ENCODE measurements around the gene ACAD11. TPM values are rescaled to one million over a fixed set of nuclear protein-coding genes. Genes with fewer than 3 reads are reported as not detected.

The ACAD11 gene
- total and polyA plus RNA-seq, 4 donors = 52.2 to 357 (median 65.6) TPM

Other genes starting within 250 kb of the ACAD11 start
- 10 to 100 TPM; 22.6 to 22.8 TPM for gene DNAJC13, start 242.3 kb downstream of the ACAD11 start, total RNA-seq
- gene DNAJC13, start 242.3 kb downstream of the ACAD11 start, polyA plus RNA-seq = 1 to 10 TPM; 6.3 to 8.2 TPM
- gene ACKR4, start 62.5 kb downstream of the ACAD11 start, total RNA-seq = under 1 TPM; 0.25 to 0.37 TPM
- gene ACKR4, start 62.5 kb downstream of the ACAD11 start, polyA plus RNA-seq = under 1 TPM; 0.21 to 0.71 TPM
- gene UBA5, start 520 bp upstream of the ACAD11 start, total RNA-seq = 10 to 100 TPM; 38.9 to 51.9 TPM
- gene UBA5, start 520 bp upstream of the ACAD11 start, polyA plus RNA-seq = 10 to 100 TPM; 15.3 to 33.0 TPM
- 10 to 100 TPM in 1 of 2 donors, 1 to 10 TPM in 1; 8.9 to 19.7 TPM for gene NPHP3, start 62.6 kb upstream of the ACAD11 start, total RNA-seq
- gene NPHP3, start 62.6 kb upstream of the ACAD11 start, polyA plus RNA-seq = 1 to 10 TPM; 3.0 to 3.8 TPM

All from liver (tissue), 4 donors.